Measurements from ENCODE around the gene VRK3.

Gene VRK3

DNA sequence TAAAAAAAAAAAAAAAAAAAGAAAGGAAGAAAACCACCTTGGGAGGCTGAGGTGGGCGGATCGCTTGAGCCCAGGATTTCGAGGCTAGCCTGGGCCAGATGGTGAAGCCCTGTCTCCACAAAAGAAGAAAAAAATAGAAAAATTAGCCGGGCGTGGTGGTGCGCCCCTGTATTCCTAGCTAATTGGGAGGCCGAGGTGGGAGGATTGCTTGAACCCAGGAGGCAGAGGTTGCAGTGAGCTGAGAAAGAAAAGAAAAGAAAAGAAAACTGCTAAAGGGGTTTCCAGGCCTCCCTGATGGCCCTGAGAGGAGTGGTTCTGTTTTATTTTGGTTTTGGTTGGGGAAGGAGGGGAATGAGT lies 1.4 kb upstream of the VRK3 start:
- DNase-seq = no peak

DNA sequence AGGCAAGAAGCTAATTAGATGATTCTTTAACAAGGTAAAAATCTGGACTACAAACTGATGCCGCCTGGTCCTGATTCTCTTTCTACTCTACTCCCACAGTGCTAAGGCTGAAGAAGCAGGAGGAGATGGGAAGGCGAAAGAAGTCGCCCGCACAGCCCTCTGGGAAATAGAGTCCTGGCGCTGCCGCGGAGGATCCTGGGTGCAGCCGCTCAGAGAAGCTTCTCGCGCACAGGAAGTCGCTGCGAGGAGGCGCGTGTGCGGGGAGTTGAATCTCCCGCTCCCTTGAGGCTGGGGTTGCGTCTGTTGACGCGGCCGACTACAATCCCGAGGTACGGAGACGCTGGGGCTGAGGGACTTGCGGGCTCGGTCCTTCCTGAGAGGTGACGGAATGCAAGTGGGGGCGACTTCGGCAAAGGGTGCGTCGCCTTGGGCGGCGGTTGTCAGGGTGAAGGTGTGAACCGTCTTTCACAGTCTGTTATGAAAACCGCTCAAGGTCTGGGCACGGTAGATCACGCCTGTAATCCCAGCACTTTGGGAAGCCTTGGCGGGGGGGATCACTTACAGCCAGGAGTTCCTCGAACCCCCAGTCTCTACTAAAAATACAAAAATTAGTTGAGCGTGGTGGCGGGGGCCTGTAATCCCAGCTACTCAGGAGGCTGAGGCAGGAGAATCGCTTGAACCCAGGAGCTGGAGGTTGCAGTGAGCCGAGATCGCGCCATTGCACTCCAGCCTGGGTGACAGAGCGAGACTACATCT lies 800 bp upstream of the VRK3 start, which contains the start of gene ZNF473:
ZNF473 (plus strand) TSS at position 212 of the 756 bp plus-strand sequence. CDS start 5,078 bp downstream, outside the sequence.
- peak; percentile 85 for DNase-seq

GRCh38 chr19:50024719-50025021 lies 502 bp downstream of the VRK3 start:
- no peak for DNase-seq

GRCh38 chr19:50022823-50023222 lies 2.3 kb downstream of the VRK3 start:
- DNase-seq = no peak

DNA sequence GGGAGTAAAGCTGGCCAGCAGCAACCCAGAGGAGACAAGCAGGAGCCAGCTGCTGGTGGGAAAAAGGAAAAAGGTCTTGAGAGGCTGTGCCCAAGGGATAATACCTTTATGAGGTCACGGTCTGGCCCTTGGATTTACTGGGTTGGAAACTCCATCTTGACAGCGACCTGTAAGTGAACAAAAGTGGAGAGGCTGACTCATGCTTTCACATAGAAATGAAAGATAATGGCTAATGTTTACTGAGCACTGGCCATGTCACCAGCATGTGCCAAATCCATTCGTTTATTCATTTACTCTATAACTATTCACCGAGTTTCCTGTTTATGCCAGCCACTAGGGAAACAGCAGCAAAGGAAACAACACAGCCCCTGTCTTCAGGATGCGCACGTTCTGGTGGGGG lies 4.7 kb downstream of the VRK3 start:
- no peak for DNase-seq

GRCh38 chr19:50016225-50016807 lies 8.9 kb downstream of the VRK3 start:
- DNase-seq = no peak

GRCh38 chr19:50008532-50008931 lies 16.6 kb downstream of the VRK3 start:
- DNase-seq = no peak

DNA sequence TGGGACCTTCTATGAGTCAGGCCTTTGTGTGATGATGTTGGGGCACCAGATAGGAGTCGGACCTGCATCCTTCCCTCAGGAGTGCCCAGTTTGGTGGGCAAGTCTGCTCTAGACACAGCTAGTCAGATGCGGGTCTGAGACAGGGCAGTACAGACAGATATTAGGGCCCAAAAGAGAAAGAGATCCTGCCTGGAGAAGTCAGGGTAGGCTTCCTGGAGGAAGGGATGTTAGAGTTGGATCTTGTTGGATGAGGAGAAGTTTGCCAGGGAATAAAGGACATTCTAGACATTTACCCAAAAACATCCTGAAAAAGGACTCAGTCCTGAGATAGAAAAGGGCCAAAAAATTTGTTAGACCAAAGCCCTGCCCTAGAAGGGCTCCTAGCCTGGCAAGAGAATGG lies 17.2 kb downstream of the VRK3 start:
- no peak for DNase-seq

DNA sequence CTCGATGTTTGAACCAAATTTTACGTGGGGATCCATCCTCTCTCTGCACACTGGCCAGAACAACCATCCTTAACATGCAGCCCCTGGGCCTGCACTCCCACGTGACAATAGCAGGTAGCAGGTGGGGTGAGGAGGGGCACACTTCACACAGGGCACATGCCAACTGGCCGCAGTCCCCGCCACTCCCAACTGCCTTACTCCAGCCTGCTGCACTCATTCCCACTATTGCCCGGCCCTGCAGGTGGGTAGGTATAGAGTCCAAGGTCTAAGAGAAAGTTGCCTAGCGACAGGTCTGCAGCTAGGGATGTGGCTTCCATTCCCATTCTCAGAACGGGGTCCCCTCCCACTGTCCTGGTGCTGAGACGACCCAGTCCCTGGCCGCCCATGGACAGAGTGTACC lies 18.0 kb downstream of the VRK3 start:
- no peak for DNase-seq

DNA sequence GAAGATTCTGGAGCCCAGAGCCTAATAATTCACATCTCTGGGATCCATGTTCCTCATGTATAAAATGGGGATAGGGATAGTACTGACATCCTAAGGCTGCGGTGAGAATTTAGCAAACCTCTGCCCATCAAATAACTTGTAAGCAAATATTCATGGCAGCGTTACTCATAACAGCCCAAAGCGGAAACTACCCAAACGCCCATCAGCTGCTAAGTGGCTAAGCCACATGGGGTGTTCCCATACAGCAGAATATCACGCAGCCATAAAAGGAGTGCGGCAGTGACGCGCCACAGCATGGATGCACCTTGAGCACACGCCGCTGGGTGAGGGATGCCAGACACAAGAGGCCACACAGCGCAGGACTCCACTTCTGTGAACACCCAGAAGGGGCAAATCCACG lies 19.7 kb downstream of the VRK3 start:
- DNase-seq = no peak

DNA sequence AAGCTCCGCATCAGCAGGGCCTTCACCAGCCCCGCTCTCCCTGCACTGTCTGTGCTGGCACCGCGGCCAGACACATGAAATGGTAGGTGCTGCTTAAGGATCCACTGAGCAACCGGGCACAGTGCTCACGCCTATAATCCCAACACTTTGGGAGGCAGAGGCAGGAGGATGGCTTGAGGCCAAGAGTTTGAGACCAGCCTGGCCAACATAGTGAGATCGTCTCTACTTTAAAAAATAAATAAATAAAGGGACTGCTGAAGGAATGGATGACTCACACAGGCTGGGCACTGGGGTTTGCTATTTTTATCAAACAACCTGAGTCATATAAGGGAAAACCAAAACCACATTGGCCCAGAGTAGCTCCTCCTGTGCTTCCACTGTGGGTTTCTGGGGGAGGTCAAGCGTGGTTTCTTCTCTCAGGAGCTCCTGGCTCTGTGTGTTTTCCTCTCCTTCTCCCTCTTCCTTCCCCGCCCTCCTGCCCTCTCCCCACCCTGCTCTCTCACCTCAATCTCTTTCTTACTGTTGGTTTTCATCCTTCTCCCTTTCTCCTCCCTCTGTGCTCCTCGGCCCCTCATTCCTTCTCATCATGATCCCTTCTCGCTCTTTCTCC lies 21.3 kb downstream of the VRK3 start:
- no peak for DNase-seq

- DNase-seq = no peak
Observed at GRCh38 chr19:50003254-50003788, 21.9 kb downstream of the VRK3 start.

- DNase-seq = no peak
Observed at GRCh38 chr19:50002386-50002960, 22.7 kb downstream of the VRK3 start.

DNA sequence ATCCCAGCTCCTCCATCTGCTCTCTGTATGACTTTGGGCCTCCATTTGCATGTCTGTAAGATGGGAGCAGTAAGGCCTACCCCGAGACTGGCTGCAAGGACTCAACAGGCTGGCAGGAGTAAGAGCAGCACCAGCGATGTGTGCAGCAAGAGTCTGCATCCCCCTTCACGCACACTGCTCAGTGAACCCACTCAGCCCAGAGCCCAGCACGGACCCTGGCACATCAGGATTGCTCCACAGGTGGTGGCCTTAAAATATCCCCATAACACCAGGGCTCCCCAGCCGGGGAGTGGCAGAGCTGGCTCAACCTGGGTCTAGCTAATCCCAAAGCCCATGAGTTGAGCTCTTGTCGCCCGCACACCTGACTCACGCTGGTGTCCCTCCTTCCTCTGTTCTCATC lies 23.4 kb downstream of the VRK3 start:
- no peak for DNase-seq

DNA sequence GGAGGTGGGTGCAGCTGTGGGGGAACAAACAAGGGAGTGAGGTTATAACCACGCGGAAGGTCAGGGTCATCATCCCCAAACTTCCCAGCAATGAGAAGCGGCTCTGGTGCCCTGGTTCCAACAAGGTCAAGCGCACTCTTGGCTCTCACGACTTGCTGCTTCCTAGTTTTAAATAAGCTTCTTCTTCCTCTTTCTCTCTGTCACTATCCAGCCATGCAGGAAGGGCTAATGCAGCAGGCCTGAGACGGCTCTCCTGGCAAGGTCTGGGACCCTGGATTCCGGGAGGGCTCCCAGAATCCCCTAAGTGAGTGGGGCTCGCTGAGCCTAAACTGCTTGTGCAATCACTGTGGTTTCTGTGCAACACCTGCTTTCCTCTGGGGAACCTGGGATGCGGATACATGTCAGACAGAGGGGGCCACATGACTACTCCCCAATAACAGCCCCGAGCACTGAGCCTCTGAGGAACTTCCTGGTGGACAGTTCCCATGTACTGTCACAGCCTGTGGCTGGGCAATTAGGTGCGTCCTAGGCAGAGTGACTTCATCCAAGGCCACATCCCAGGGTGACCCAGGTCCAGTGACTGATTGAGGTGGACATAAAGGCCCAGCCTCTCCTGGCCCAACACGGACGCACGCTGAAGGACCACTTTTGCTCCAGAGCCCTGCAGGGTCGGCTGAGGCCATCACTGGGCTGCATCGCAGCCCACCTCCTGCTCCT lies 24.2 kb downstream of the VRK3 start:
- no peak for DNase-seq

GRCh38 chr19:50000038-50000840 lies 24.9 kb downstream of the VRK3 start:
- DNase-seq = no peak

DNA sequence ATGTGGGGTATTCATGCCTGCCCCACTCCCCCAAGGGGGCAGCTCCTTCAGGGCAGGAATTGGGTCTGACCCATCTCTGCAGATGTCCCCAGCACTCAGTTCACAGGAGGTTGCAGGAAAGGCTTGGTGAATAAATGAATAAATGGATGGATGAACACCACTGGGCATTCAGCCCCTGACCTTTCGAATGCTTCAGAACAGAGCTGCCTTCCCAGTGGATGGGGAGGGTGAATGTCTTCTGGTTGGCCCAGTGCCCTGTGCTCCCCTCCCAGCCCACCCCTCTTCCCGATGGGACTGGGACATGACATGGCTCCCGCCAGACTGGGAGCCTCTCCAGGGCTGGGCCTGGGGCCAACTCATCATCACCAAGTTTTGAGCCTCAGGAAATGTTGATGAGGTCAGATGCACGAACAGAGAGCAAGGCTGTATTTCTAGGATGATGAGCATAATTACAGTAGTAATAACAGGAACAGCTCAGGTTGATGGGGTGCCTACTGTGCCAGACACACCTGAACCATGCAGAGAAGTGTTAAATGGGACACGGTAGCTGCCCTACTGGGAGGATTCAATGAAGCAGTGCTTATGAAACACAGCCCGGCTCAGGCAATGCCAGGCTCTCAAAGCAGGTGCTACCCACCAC lies 25.7 kb downstream of the VRK3 start:
- no peak for DNase-seq

- DNase-seq = no peak
Observed at GRCh38 chr19:49997709-49998108, 27.5 kb downstream of the VRK3 start.

GRCh38 chr19:49988433-49988832 lies 36.7 kb downstream of the VRK3 start:
- DNase-seq = no peak

GRCh38 chr19:49988007-49988406 lies 37.2 kb downstream of the VRK3 start:
- no peak for DNase-seq

- DNase-seq = peak; percentile 79
Observed at GRCh38 chr19:49987159-49987698, 37.9 kb downstream of the VRK3 start.

DNA sequence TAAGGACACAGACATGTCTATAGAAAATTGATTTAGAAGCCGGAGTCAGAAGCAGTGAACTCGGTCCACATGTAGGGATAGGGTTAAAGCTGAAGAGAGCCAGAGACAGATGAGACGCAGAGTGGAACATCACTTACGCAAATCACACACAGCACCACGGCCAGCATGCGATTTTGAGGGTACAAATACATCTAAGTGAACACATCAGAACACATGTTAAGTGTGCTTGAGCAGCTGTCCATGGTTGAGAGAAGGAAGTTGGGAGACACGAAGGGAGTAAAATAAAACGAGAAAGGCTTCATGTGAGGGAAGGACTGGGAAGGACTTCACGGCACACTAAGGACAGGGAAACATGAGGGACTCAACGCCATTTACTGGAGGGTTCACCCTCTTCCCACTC lies 38.8 kb downstream of the VRK3 start:
- no peak for DNase-seq

Data from T-helper 9 cell (primary cell).